Neural progenitor cell (in vitro differentiated cells): ENCODE results near the gene ERLEC1. TPM values are rescaled to one million over a fixed set of nuclear protein-coding genes. Genes with fewer than 3 reads are reported as not detected.
"Not testable (repeated sequence)": the region's sequence is repeated elsewhere in the genome, so short reads cannot be mapped to it uniquely, and the experiment has no call there.

Experiments
- DNase-seq: peaks from one replicate; pipeline ENCODE4 v3.0.0-alpha.2; 2016; ENCODE audit warnings: low spot score
- H2AFZ ChIP-seq: fragments of 200-600 bp; sonication (generic); replicated peaks from 2 replicates; pipeline ENCODE4 v1.6.1; 2016; ENCODE audit warnings: antibody characterized with exemption
- H3F3A ChIP-seq: fragments of 200-600 bp; sonication (generic); 2 replicates; pipeline ENCODE4 v1.6.1; 2016; ENCODE audit warnings: antibody characterized with exemption, low read depth
- H3K27ac ChIP-seq: fragments of 200-600 bp; sonication (generic); 2 replicates; pipeline ENCODE4 v1.5.1; 2016; ENCODE audit warnings: mild to moderate bottlenecking
- H3K27me3 ChIP-seq: fragments of 200-600 bp; sonication (generic); 2 replicates; pipeline ENCODE4 v1.6.1; 2016; ENCODE audit warnings: mild to moderate bottlenecking, moderate library complexity
- H3K36me3 ChIP-seq: fragments of 200-600 bp; sonication (generic); 2 replicates; pipeline ENCODE4 v1.5.1; 2016
- H3K4me1 ChIP-seq: fragments of 200-600 bp; sonication (generic); 2 replicates; pipeline ENCODE4 v1.6.1; 2016; ENCODE audit warnings: mixed run types
- H3K4me2 ChIP-seq: fragments of 200-600 bp; sonication (generic); 2 replicates; pipeline ENCODE4 v1.6.1; 2016
- H3K4me3 ChIP-seq: fragments of 200-600 bp; sonication (generic); 2 replicates; pipeline ENCODE4 v1.5.1; 2016
- H3K79me2 ChIP-seq: fragments of 200-600 bp; sonication (generic); 2 replicates; pipeline ENCODE4 v1.6.1; 2016; ENCODE audit warnings: low read depth
- H3K9ac ChIP-seq: fragments of 200-600 bp; sonication (generic); 2 replicates; pipeline ENCODE4 v1.6.1; 2016
- H3K9me3 ChIP-seq: fragments of 200-600 bp; sonication (generic); 2 replicates; pipeline ENCODE4 v1.5.1; 2016; ENCODE audit warnings: low read depth
- H4K20me1 ChIP-seq: fragments of 200-600 bp; sonication (generic); 2 replicates; pipeline ENCODE4 v1.6.1; 2016; ENCODE audit warnings: low read depth
- H3K27ac Mint-ChIP-seq: 3 replicates; pipeline ENCODE4 v1.8.0; 2021; ENCODE audit warnings: mixed read lengths
- H3K27me3 Mint-ChIP-seq: 2 replicates; pipeline ENCODE4 v1.8.0; 2022; ENCODE audit warnings: low read depth, mild to moderate bottlenecking, inconsistent platforms, moderate library complexity, mixed read lengths; ENCODE audit not compliant: insufficient read depth
- H3K36me3 Mint-ChIP-seq: 3 replicates; pipeline ENCODE4 v1.8.0; 2021; ENCODE audit warnings: mixed read lengths
- H3K4me1 Mint-ChIP-seq: 3 replicates; pipeline ENCODE4 v1.8.0; 2021; ENCODE audit warnings: mixed read lengths
- H3K4me3 Mint-ChIP-seq: 3 replicates; pipeline ENCODE4 v1.8.0; 2021; ENCODE audit warnings: mild to moderate bottlenecking, moderate library complexity, mixed read lengths
- H3K9me3 Mint-ChIP-seq: 3 replicates; pipeline ENCODE4 v1.8.0; 2020; ENCODE audit warnings: mixed read lengths
- CTCF ChIP-seq: fragments of 200-600 bp; sonication (generic); IDR thresholded peaks from 2 replicates; pipeline ENCODE4 v1.5.1; 2017; ENCODE audit warnings: antibody characterized with exemption, mild to moderate bottlenecking
- EZH2 ChIP-seq: fragments of 200-600 bp; sonication (generic); IDR thresholded peaks from 2 replicates; pipeline ENCODE4 v1.6.1; 2017; ENCODE audit warnings: antibody characterized with exemption, mild to moderate bottlenecking, moderate library complexity
- EZH2phosphoT487 ChIP-seq: fragments of 200-600 bp; sonication (generic); IDR thresholded peaks from 2 replicates; pipeline ENCODE4 v1.6.1; 2017; ENCODE audit warnings: antibody characterized with exemption
- total RNA-seq: library from RNA; depleted of rRNA; stranded (reverse); fragments of >200 nt; gene quantifications from 2 replicates; pipeline ENCODE4 v1.2.3, GENCODE V29; 2015; ENCODE audit warnings: low replicate concordance

The ERLEC1 gene
- total RNA-seq, 1 donor from 2014 or later: 43.4 TPM

GRCh38 chr2:53827398-53828175 lies 40.7 kb downstream of the ERLEC1 start:
- no peak overlapping the region for H2AFZ ChIP-seq
- DNase-seq: peak; percentile 47
- H3F3A ChIP-seq: peaks cover 13% of the 10 kb centered on the region
- H3K27ac ChIP-seq: peak overlapping the region; percentile 39
- H3K4me2 ChIP-seq: peak overlapping the region; percentile 24
- no peaks in the 10 kb centered on the region for H3K36me3 ChIP-seq
- TF ChIP-seq CTCF: no peak
- no peak for TF ChIP-seq EZH2phosphoT487
- TF ChIP-seq EZH2: no peak
- no peak overlapping the region for H3K4me3 ChIP-seq
- no peaks in the 10 kb centered on the region for H3K27me3 Mint-ChIP-seq
- H3K4me3 Mint-ChIP-seq: no peak overlapping the region
- H3K9me3 Mint-ChIP-seq: no peaks in the 10 kb centered on the region
- H4K20me1 ChIP-seq: no peaks in the 10 kb centered on the region
- no peaks in the 10 kb centered on the region for H3K79me2 ChIP-seq
- peak overlapping the region; percentile 7 for H3K27ac Mint-ChIP-seq
- no peaks in the 10 kb centered on the region for H3K36me3 Mint-ChIP-seq
- no peaks in the 10 kb centered on the region for H3K9me3 ChIP-seq
- peaks cover 19% of the 10 kb centered on the region for H3K4me1 ChIP-seq
- H3K9ac ChIP-seq: no peak overlapping the region
- H3K27me3 ChIP-seq: no peaks in the 10 kb centered on the region
- H3K4me1 Mint-ChIP-seq: peaks cover 12% of the 10 kb centered on the region

DNA sequence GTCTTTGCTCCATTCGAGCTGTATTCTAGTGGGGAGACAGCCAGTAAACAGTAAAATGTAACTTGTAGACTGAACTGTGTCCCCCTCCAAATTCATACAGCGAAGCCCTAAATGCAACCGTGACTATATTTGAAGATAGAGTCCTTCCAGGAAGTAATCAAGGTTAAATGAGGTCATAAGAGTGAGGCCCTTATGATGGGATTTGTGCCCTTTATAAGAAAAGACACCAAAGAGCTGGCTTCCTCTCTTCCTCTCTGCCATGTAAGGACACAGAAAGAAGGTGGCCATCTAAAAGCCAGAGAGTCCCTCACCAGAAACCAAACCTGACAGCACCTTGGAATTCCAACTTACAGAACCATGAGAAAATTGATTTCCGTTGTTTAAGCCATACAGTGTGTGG lies 41.5 kb downstream of the ERLEC1 start:
- Histone ChIP-seq H3K4me1 (peaks cover 19% of the 10 kb centered on the region), H3K36me3 (no peaks in the 10 kb centered on the region), H3K9me3 (no peaks in the 10 kb centered on the region), H4K20me1 (no peaks in the 10 kb centered on the region), H3K9ac (no peak overlapping the region), H3K27ac (peak overlapping the region; percentile 39), H2AFZ (no peak overlapping the region), H3K4me3 (no peak overlapping the region), H3K79me2 (no peaks in the 10 kb centered on the region), H3F3A (peaks cover 13% of the 10 kb centered on the region), H3K4me2 (no peak overlapping the region), H3K27me3 (no peaks in the 10 kb centered on the region)
- no peaks in the 10 kb centered on the region for H3K36me3 Mint-ChIP-seq
- H3K27me3 Mint-ChIP-seq: no peaks in the 10 kb centered on the region
- H3K4me1 Mint-ChIP-seq: peaks cover 12% of the 10 kb centered on the region
- DNase-seq: no peak
- no peak overlapping the region for H3K27ac Mint-ChIP-seq
- no peaks in the 10 kb centered on the region for H3K9me3 Mint-ChIP-seq
- TF ChIP-seq EZH2phosphoT487 (no peak), CTCF (no peak), EZH2 (no peak)
- H3K4me3 Mint-ChIP-seq: no peak overlapping the region

GRCh38 chr2:53829273-53829979 lies 42.6 kb downstream of the ERLEC1 start:
- no peaks in the 10 kb centered on the region for H3K36me3 ChIP-seq
- no peak for TF ChIP-seq EZH2
- no peak for TF ChIP-seq CTCF
- H3K4me3 Mint-ChIP-seq: no peak overlapping the region
- H3K4me2 ChIP-seq: no peak overlapping the region
- no peak for DNase-seq
- H3K4me1 ChIP-seq: peaks cover 19% of the 10 kb centered on the region
- H3K9ac ChIP-seq: no peak overlapping the region
- no peaks in the 10 kb centered on the region for H3K9me3 ChIP-seq
- no peaks in the 10 kb centered on the region for H3K27me3 Mint-ChIP-seq
- H3K79me2 ChIP-seq: no peaks in the 10 kb centered on the region
- peaks cover 13% of the 10 kb centered on the region for H3F3A ChIP-seq
- peaks cover 12% of the 10 kb centered on the region for H3K4me1 Mint-ChIP-seq
- H4K20me1 ChIP-seq: no peaks in the 10 kb centered on the region
- no peak overlapping the region for H3K27ac ChIP-seq
- H3K4me3 ChIP-seq: no peak overlapping the region
- no peak overlapping the region for H2AFZ ChIP-seq
- H3K36me3 Mint-ChIP-seq: no peaks in the 10 kb centered on the region
- no peak overlapping the region for H3K27ac Mint-ChIP-seq
- no peaks in the 10 kb centered on the region for H3K27me3 ChIP-seq
- H3K9me3 Mint-ChIP-seq: no peaks in the 10 kb centered on the region

DNA sequence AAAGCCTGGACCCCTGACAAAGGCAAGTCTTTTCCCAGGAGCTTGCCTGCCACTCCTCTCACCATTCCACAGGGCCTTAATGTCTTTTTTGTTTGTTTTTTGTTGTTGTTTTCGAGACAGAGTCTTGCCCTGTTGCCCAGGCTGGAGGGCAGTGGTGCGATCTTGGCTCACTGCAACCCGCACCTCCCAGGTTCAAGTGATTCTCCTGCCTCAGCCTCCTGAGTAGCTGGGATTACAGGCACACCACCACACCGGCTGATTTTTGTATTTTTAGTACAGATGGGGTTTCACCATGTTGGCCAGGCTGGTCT lies 43.1 kb downstream of the ERLEC1 start:
- H3K36me3 Mint-ChIP-seq, DNase-seq, H3K27ac ChIP-seq, H3K4me3 ChIP-seq, H3K27me3 Mint-ChIP-seq, H3K79me2 ChIP-seq, H3K9ac ChIP-seq, H2AFZ ChIP-seq, H3K4me2 ChIP-seq, H3K36me3 ChIP-seq, H3K27ac Mint-ChIP-seq, H3K27me3 ChIP-seq, H3K9me3 ChIP-seq, H4K20me1 ChIP-seq, H3K9me3 Mint-ChIP-seq, H3K4me3 Mint-ChIP-seq: not testable (repeated sequence)
- H3F3A ChIP-seq: peaks cover 13% of the 10 kb centered on the region
- peaks cover 12% of the 10 kb centered on the region for H3K4me1 Mint-ChIP-seq
- peaks cover 19% of the 10 kb centered on the region for H3K4me1 ChIP-seq
